GM12892 (cell line): ENCODE data around the gene LDB3.

Experiments
- DNase-seq: peaks from one replicate; pipeline ENCODE4 v3.0.0; 2011; ENCODE audit not compliant: insufficient read length
- FAIRE-seq: peaks from 2 replicates; lab custom pipeline; 2011; peaks lifted over from hg19 to GRCh38; lab: Jason Lieb, UNC
- POLR2A ChIP-seq: IDR thresholded peaks from 2 replicates; pipeline ENCODE4 v1.6.1; 2011; ENCODE audit warnings: low read depth, low read length, control low read depth
- POLR2AphosphoS5 ChIP-seq: IDR thresholded peaks from 2 replicates; pipeline ENCODE4 v1.6.1; 2011; ENCODE audit warnings: low read depth, low read length, control low read depth
- TAF1 ChIP-seq: IDR thresholded peaks from 2 replicates; pipeline ENCODE4 v1.6.1; 2011; ENCODE audit warnings: low read depth, mild to moderate bottlenecking, control low read depth, low read length, borderline replicate concordance

Gene LDB3

GRCh38 chr10:86684331-86685097 lies 16.2 kb downstream of the LDB3 start:
- FAIRE-seq = no peak
- DNase-seq = no peak
- no peak for TF ChIP-seq TAF1
- TF ChIP-seq POLR2AphosphoS5 = no peak
- TF ChIP-seq POLR2A = no peak

GRCh38 chr10:86685416-86685815 lies 17.1 kb downstream of the LDB3 start:
- TF ChIP-seq POLR2A = no peak
- no peak for TF ChIP-seq POLR2AphosphoS5
- no peak for TF ChIP-seq TAF1
- DNase-seq = no peak
- FAIRE-seq = no peak

- DNase-seq = no peak
- TF ChIP-seq TAF1 (no peak), POLR2A (no peak), POLR2AphosphoS5 (no peak)
- no peak for FAIRE-seq
These were observed 17.8 kb downstream of the LDB3 start for GRCh38 chr10:86685893-86686632.

- TF ChIP-seq TAF1 (no peak), POLR2A (no peak)
- no peak for FAIRE-seq
- no peak for DNase-seq
These were observed 18.7 kb downstream of the LDB3 start for GRCh38 chr10:86686972-86687371.

GRCh38 chr10:86687750-86688149 lies 19.4 kb downstream of the LDB3 start:
- FAIRE-seq = no peak
- DNase-seq = no peak
- no peak for TF ChIP-seq POLR2A
- TF ChIP-seq TAF1 = no peak
- TF ChIP-seq POLR2AphosphoS5 = no peak

- peak; percentile 81 for DNase-seq
These were observed 20.1 kb downstream of the LDB3 start for GRCh38 chr10:86688398-86688921.

GRCh38 chr10:86689146-86689545 lies 20.8 kb downstream of the LDB3 start:
- DNase-seq (no peak), FAIRE-seq (no peak)
- no peak for TF ChIP-seq POLR2AphosphoS5

More at GRCh38 chr10:86688398-86688921, 20.1 kb downstream of the LDB3 start:
- FAIRE-seq = peak; percentile 75
- TF ChIP-seq POLR2A (no peak), POLR2AphosphoS5 (no peak), TAF1 (no peak)

- FAIRE-seq (no peak), DNase-seq (no peak)
- TF ChIP-seq TAF1 (no peak), POLR2A (no peak), POLR2AphosphoS5 (no peak)
These were observed 21.9 kb downstream of the LDB3 start for GRCh38 chr10:86690231-86690630.

- TF ChIP-seq TAF1 (no peak), POLR2A (no peak), POLR2AphosphoS5 (no peak)
- DNase-seq = no peak
- no peak for FAIRE-seq
These were observed 22.4 kb downstream of the LDB3 start for GRCh38 chr10:86690657-86691084.

- DNase-seq (no peak), FAIRE-seq (no peak)
- no peak for TF ChIP-seq TAF1
- no peak for TF ChIP-seq POLR2A
- TF ChIP-seq POLR2AphosphoS5 = no peak
These were observed 23.2 kb downstream of the LDB3 start for GRCh38 chr10:86691333-86692022.

GRCh38 chr10:86692023-86692514 lies 23.8 kb downstream of the LDB3 start:
- FAIRE-seq (no peak), DNase-seq (no peak)
- TF ChIP-seq POLR2A (no peak), POLR2AphosphoS5 (no peak), TAF1 (no peak)
